Umbilical cord (tissue), 2 donors: ENCODE measurements around the gene PLA2G12A. TPM values are rescaled to one million over a fixed set of nuclear protein-coding genes. Genes with fewer than 3 reads are reported as not detected.

ENCODE experiments used
- DNase-seq: peaks from one replicate; pipeline ENCODE4 v3.0.0-alpha.2; 2015; ENCODE audit warnings: low spot score
- total RNA-seq: library from RNA; depleted of rRNA; stranded (reverse); fragments of >200 nt; gene quantifications from one replicate; pipeline ENCODE4 v1.2.3, GENCODE V29; 2014; ENCODE audit warnings: low replicate concordance; ENCODE audit not compliant: insufficient read depth

PLA2G12A gene
- total RNA-seq, result 19.5 TPM

- DNase-seq, result peak; percentile 74
These were observed at the start of gene PLA2G12A for GRCh38 chr4:109729718-109730618. Gene PLA2G12A, minus strand, starts transcription at chr4:109730070. Its CDS starts 261 bp downstream, at chr4:109729809.

DNA sequence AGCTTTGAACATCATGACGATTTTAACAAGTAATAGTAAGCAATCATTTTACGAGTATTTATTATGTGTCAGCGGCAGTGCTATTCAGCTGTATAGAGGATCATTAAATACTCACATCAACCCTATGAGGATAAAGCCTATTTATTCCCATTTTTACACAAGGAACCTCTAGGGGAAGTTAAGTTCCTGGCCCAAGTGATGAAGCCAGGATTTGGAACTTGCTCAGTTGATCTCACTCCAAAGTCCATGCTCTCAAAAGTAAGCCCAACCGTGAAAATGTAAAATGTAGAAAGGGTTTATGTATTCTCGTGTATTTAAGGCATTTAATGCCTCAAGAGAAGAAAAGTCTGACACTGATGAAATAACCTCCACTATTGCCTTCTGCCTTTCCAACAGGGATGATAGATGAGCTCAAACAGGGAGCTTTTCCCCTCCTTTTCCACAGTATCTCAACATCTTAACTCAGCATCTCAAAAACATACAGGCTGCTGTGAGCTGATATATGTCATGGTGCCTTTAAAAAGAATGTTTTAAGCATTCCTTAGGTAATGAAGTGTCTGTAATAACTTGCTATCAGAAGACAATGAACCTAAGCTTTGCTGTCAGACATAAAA, 35.0 kb upstream of the PLA2G12A start:
- DNase-seq, result peak; percentile 74

DNA sequence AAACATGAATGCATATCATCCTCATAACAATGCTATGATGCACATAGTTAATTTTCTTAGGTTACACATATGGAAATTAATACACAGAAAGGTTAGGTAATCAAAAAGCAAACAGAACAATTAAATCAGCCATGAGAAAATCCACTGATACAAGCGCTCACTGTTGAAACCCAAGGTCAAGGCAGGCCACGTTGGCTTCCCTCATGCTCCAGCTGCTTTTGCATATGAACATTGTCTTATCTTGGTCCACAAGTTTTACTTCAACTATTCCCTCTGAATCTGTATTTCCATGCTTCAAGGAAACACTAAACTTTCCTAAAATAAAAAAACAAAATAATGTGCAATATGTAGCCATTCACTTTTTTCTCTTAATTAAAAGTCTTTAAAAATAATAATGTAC, 34.5 kb upstream of the PLA2G12A start:
- DNase-seq, result no peak

GRCh38 chr4:109760682-109761081, 30.8 kb upstream of the PLA2G12A start:
- peak; percentile 15 for DNase-seq

DNA sequence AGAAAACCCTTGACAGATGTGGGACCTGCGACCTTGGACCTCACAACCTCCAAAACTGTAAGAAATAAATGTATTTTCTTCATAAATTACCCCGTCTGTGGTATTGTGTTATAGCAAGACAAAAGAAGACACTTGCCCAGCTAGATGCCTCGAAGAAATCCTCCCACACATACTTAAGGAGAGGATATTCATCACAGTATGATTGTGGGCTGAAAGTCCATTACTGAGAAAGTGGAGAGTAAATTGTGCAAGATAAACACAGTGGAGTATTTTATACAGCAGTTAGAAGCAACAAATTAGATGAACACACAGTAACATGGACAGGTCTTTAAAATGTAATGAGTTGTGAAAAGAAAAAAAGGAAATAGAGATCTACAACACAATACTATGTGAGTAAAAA, 25.8 kb upstream of the PLA2G12A start:
- DNase-seq, result no peak

DNA sequence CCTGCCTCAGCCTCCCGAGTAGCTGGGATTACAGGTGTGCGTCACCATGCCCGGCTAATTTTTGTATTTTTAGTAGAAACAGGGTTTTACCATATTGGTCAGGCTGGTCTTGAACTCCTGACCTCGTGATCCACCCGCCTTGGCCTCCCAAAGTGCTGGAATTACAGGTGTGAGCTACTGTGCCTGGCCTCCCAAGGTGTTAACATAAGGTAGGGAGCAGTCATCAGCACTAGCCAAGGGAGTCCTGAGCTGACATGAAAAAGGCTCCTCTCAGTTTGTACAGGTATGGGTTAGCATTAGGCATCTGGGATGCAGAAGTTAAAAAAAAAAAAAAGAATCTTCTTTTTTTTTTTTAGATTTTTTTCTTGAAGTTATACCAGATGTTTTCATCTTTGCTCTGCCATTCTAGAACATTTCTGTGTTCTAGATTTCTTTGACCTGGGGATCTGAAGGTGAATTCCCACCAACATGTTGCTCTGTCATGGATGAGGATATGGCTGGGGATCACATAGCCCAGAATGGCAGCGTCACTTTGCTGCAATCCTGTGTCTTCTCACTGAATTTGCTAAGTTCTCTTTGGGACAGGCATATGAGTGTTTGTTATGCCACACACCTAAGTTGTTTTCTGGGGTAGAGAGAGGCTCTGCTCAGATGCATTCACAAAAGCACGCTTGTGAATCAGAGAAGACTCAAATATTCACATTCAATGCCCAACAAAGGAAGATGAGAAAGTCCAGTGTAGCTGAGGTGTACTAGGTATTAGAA, 24.4 kb upstream of the PLA2G12A start:
- no peak for DNase-seq

DNA sequence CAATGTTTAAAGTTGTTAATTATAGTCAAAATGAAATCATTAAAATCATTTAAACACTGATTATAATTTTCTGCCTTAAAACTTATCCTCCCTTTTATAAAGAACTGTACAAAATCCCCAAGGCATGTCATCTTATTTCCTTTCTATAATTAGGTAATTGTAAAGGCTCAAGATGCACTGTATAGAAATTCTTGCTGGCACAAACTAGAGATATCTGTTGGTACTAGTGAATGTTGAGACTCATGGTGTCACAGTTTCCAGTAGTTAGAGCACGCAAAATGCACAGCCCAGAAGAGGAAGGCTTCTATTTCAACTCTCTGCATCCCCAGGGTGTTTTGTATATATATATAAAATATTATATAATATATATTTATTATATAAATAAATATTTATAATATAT, 22.7 kb upstream of the PLA2G12A start:
- DNase-seq, result no peak

GRCh38 chr4:109751852-109752251, 22.0 kb upstream of the PLA2G12A start:
- DNase-seq, result no peak

GRCh38 chr4:109750652-109751244, 20.9 kb upstream of the PLA2G12A start:
- DNase-seq, result no peak

DNA sequence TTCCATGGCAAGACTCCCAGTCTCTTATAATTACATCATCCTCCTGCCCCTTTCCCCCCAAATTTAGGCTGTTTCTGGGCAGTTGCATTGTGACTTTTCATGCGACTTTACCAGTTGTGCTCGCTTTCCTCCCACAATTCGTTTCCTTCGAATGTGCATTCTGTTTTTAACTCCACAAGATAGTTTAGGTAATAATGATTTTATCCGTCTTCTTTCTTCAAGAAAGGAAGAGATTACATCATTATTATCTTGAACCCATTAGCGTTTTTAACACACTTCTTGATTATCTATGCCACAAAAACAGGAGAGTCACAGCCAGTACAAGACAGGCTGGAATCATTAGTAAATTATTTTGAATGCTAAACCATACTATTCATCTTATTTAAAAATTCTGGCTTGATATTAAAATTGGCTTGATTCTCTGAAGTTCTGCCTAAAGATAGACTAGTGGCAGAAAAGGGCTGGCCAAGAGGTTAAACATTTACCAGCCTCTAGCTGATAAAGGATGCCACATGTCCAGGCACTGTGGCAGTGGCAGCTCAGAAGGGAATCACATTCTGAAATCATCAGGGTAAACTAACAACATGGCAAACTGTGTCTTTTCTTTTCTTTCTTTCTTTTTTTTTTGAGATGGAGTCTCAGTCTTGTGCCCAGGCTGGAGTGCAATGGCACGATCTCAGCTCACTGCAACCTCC, 19.7 kb upstream of the PLA2G12A start:
- no peak for DNase-seq

DNA sequence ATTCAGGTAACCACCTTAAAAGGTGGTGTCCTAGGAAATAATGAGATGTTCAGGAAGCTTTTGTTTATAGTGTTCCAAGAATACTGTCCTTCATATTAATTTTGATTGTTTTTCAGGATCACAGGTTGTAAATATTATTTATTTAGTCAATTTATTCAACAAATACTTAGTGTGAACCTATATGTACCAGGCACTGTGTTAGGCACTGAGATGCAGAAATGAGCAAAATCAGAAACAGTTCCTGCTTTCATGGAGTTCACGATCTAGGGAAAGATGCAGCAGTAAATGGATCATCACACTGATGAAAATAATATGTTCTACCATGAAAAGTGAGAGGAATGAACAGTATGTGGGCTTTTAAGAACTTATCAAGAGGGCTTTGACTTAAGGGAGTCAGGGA, 18.2 kb upstream of the PLA2G12A start:
- DNase-seq, result no peak

DNA sequence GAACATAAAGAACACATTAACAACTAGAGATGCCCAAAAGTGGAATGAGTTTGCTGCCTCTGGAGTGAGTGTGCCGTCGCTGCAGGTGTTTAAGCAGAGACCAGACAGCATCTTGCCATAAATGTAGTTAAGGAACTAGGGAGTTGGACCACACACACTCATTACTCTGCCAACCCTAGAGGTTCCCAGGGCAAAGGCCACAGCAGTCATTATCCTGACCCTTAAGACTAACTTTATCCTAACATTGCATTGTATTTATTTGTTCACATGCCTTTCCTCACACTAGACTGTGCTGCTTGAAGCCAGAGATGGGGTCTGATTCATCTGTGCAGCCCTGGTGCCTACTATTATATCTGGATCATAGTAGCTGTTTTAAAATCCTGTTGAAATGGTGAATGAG, 16.9 kb upstream of the PLA2G12A start:
- no peak for DNase-seq

GRCh38 chr4:109745830-109746229, 16.0 kb upstream of the PLA2G12A start:
- no peak for DNase-seq

- DNase-seq, result no peak
These were observed 9.7 kb upstream of the PLA2G12A start for GRCh38 chr4:109739547-109739946.

DNA sequence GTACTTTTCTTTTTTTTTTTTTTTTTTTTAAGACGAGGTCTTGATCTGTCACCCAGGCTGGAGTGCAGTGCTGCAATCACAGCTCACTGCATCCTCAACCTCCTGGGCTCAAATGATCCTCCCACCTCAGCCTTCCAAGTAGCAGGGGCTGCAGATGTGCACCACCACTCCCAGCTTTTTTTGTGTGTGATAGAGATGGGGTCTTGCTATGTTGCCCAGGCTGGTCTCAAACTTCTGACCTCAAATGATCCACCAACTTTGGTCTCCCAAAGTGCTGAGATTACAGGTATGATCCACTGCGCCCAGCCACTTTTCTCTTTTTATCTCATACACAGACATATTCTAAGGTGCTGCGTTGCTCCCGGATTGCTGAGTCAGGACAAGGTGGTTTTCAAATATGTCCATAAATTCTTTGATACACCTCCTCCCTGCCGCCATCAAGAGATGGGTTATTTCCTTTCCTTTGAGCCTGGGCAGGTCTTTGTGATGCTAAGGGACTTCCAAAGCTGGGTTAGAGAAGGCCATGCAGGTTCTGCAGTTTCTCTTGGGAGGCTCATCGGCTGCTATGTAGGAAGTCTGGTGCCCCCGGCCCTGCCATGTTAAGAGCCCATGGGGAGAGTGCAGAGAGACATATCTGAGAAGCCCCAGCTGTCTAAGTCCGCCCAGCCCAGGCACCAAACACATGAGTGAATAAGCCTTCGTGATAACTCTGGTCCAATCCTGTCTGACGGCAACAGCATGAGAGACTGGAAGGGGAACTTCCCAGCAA, 8.4 kb upstream of the PLA2G12A start:
- DNase-seq, result no peak

DNA sequence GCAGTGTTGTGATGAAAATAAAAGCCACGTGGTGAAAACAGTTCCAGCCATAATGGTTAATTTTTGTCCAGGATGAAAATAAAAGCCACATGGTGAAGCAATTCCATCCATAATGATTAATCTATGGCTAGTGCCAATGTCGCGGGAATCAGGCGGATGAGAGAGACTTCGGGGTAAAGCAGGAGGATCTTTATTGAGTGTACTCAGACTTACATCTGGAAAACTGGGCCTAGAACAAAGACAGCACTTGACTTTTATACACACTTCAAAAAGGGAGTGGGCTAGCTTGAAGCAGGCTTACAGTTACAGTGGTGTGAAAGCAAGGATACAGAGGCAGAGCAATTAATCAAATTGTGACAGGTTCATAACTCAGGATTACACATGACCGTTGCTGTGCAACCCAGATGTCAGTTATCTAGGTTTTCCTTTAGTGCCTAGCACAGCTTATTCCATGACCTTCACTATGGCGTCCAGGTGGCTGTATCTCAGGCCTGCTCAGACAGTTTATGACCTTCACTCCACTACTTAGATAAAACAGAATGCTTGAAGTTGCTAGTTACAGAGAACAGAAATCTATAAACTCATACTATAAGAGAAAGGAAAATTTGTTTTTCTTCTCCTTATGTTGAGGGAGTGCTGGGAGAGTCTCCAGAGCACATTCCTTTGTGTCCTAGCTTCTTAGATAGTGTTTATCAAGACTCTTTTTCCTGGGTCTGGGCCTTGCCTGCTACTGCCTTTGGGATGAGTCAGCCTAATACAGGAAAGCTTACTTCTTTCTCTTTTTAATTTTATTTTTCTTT, 5.9 kb upstream of the PLA2G12A start:
- peak; percentile 59 for DNase-seq

GRCh38 chr4:109733728-109734127, 3.9 kb upstream of the PLA2G12A start:
- DNase-seq, result no peak

GRCh38 chr4:109730619-109731545, 1.0 kb upstream of the PLA2G12A start:
- DNase-seq, result no peak
